ENCODE results near the gene CR1. TPM values are rescaled to one million over a fixed set of nuclear protein-coding genes. Genes with fewer than 3 reads are reported as not detected.

CR1 gene
- total and polyA plus RNA-seq, 2 of the 8 experiments (the other 6 are each of a cell fraction or from before 2014, with no cell fraction given) = 0.15 to 0.22 TPM

DNA sequence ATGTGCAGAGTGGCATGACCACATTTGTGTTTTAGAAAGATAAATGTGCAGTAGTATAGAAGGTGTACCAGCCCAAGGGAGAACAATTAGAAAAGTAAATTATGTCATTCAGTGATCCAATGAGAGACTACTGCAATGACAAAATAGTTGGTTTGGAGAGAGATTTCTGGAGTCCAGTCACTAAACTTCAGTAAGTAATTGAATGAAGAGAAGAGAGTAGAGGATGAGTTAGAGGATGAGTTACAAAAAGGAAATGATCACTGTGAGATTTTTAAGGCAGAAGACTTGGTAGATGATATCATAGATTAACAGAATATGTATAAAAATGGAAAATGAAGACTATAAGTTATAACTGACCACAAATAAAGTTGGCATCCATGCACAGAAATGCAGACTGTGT is 33.4 kb upstream of the CR1 start (continued):
- TF ChIP-seq, protein P1, sequence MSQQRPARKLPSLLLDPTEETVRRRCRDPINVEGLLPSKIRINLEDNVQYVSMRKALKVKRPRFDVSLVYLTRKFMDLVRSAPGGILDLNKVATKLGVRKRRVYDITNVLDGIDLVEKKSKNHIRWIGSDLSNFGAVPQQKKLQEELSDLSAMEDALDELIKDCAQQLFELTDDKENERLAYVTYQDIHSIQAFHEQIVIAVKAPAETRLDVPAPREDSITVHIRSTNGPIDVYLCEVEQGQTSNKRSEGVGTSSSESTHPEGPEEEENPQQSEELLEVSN (IDR thresholded peaks at IDR 0.05) = no peak
- TF ChIP-seq GTF2F1 (IDR thresholded peaks at IDR 0.05; ENCODE audit: borderline replicate concordance, low read depth, low read length) = no peak
- TF ChIP-seq, protein P2, sequence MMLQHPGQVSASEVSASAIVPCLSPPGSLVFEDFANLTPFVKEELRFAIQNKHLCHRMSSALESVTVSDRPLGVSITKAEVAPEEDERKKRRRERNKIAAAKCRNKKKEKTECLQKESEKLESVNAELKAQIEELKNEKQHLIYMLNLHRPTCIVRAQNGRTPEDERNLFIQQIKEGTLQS (IDR thresholded peaks at IDR 0.05; ENCODE audit: insufficient read depth, low read depth, low read length) = no peak
- TF ChIP-seq RXRA (IDR thresholded peaks at IDR 0.05; ENCODE audit: insufficient read depth, low read depth, low read length) = no peak
- no peak for TF ChIP-seq ASH2L (IDR thresholded peaks at IDR 0.05; ENCODE audit: low read length)
